ENCODE measurements around the gene FAM9C.
"Not testable (repeated sequence)": the region's sequence is repeated elsewhere in the genome, so short reads cannot be mapped to it uniquely, and the experiment has no call there.

Gene FAM9C
- total RNA-seq: 0 to 0.18 (median 0) reads per million in 9 experiments

DNA sequence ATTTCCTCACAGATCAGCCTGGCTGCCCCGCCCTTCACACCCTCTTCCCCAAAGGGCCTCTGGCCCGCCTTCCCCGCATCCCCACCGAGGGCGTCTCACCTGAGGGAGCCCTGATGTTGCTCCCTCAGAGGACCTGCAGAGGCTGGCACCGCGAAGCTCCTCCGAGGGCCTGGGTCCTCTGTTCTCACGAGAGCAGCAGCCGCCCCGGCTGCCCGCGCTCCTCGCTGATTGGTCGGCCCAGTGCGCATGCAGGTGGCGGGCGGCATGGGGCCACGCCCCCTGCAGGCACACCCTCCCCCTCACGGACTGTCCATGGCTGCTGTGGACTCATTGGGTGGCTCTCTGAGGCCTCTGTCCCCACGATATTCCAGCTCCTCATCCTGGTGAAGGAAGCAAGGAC is at the start of gene FAM9C:
TSS of gene FAM9C (minus strand) at position 180 of the 400 bp plus-strand sequence. CDS start 831 bp downstream, outside the sequence.
- ATAC-seq (replicated peaks): no peak
- Mint-ChIP-seq H3K36me3 (ENCODE audit: insufficient read depth) (no peaks in the 10 kb centered on the region), H3K4me1 (ENCODE audit: low read depth in 2 of 2) (peaks cover 3 to 20% of the 10 kb centered on the region in 2 donors), H3K4me3 (no peak within 1 kb of the TSS), H3K27me3 (no peaks in the 10 kb centered on the region), H3K9me3 (no peaks in the 10 kb centered on the region), H3K27ac (no peak within 1 kb of the TSS)
- no peak for DNase-seq

GRCh38 chrX:13093529-13094140 is 49.2 kb upstream of the FAM9C start:
- ATAC-seq (replicated peaks) (peak; percentile 24), DNase-seq (peak in 1 of 3 experiments; percentile 15)
- Mint-ChIP-seq H3K9me3 (no peaks in the 10 kb centered on the region), H3K4me1 (ENCODE audit: low read depth in 2 of 2) (peaks cover 39 to 44% of the 10 kb centered on the region in 2 donors), H3K27me3 (no peaks in the 10 kb centered on the region), H3K4me3 (peak overlapping the region; percentile 66 to 75), H3K36me3 (ENCODE audit: insufficient read depth) (peaks cover 8% of the 10 kb centered on the region), H3K27ac (peak overlapping the region; percentile 95)

GRCh38 chrX:13092455-13092941 is 48.1 kb upstream of the FAM9C start:
- Mint-ChIP-seq H3K4me1 (ENCODE audit: low read depth in 2 of 2) (peaks cover 48 to 54% of the 10 kb centered on the region in 2 donors), H3K9me3 (no peaks in the 10 kb centered on the region), H3K27ac (peak overlapping the region; percentile 95), H3K4me3 (peak overlapping the region; percentile 66 to 75), H3K27me3 (no peaks in the 10 kb centered on the region), H3K36me3 (ENCODE audit: insufficient read depth) (peaks cover 12% of the 10 kb centered on the region)
- peak; percentile 67 to 73 (median 69) for DNase-seq
- ATAC-seq (replicated peaks): peak; percentile 81

DNA sequence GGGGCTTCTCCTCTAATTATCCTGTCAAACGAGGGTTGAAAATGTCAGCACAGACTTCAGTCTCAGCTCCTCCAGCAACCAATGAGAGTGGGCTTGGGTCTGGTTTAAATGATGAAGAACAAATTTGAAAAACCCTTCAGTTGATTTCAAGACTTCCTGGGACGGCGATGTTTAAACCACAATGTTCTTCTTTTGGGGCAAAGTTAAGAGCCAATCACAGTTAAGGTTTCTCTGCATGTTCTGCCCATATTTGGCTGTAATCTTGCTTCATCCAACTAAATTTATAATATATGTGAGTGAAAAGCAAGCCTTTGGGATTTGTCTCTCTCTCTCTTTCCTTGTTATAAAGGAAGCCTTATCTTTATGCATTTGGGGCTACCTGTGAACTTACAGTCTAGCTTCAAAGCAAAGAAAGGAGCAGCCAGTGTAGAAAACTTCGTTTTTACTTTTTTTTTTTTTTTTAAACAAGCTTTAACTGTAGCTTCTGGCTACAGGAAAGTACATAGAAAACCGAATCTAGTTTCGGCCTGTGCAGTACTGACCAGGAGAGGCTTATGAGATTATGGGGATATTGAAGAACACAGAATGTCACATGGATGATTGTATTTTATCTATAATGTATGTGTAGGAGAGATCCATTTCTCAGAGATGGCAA is 46.8 kb upstream of the FAM9C start:
- ATAC-seq (replicated peaks): no peak
- Mint-ChIP-seq H3K27me3 (no peaks in the 10 kb centered on the region), H3K4me3 (peak overlapping the region; percentile 40 to 75), H3K27ac (peak overlapping the region; percentile 95), H3K4me1 (ENCODE audit: low read depth in 2 of 2) (peaks cover 54 to 62% of the 10 kb centered on the region in 2 donors), H3K36me3 (ENCODE audit: insufficient read depth) (peaks cover 22% of the 10 kb centered on the region), H3K9me3 (no peaks in the 10 kb centered on the region)
- no peak for DNase-seq

GRCh38 chrX:13090339-13091110 is 46.1 kb upstream of the FAM9C start:
- no peaks in the 10 kb centered on the region for H3K27me3 Mint-ChIP-seq
- no peak for ATAC-seq (replicated peaks)
- DNase-seq: peak in 1 of 3 experiments; percentile 6
- H3K4me3 Mint-ChIP-seq: peak overlapping the region; percentile 40 to 75
- H3K27ac Mint-ChIP-seq: peak overlapping the region; percentile 95
- peaks cover 27% of the 10 kb centered on the region for H3K36me3 Mint-ChIP-seq (ENCODE audit: insufficient read depth)
- peaks cover 54 to 64% of the 10 kb centered on the region in 2 donors for H3K4me1 Mint-ChIP-seq (ENCODE audit: low read depth in 2 of 2)
- H3K9me3 Mint-ChIP-seq: no peaks in the 10 kb centered on the region

DNA sequence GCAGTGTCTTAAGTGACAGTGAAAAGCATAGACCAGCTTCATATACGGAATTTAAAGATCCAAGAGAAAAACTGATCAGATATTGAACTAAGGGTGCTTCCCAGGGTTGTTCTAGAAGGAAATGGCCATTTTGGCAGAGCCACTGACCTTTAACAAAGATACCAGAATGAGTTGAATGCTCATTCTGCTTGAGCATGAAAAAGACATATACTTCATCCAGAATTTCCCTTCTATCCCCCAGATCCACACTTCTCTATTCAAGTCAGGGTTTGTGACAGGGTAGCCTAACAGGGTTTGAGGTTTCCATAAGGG is 45.6 kb upstream of the FAM9C start:
- H3K4me1 Mint-ChIP-seq (ENCODE audit: low read depth in 2 of 2): peaks cover 59 to 69% of the 10 kb centered on the region in 2 donors
- no peak for ATAC-seq (replicated peaks)
- H3K27me3 Mint-ChIP-seq: no peaks in the 10 kb centered on the region
- peak overlapping the region; percentile 95 for H3K27ac Mint-ChIP-seq
- H3K36me3 Mint-ChIP-seq (ENCODE audit: insufficient read depth): peaks cover 31% of the 10 kb centered on the region
- no peak for DNase-seq
- H3K9me3 Mint-ChIP-seq: no peaks in the 10 kb centered on the region
- H3K4me3 Mint-ChIP-seq: peak overlapping the region; percentile 25 to 75

- Mint-ChIP-seq H3K36me3 (ENCODE audit: insufficient read depth) (peaks cover 31% of the 10 kb centered on the region), H3K4me1 (ENCODE audit: low read depth in 2 of 2) (peaks cover 53 to 68% of the 10 kb centered on the region in 2 donors), H3K27me3 (no peaks in the 10 kb centered on the region), H3K4me3 (peak overlapping the region; percentile 85 to 90), H3K27ac (peak overlapping the region; percentile 99), H3K9me3 (no peaks in the 10 kb centered on the region)
- no peak for DNase-seq
- ATAC-seq (replicated peaks): no peak
Observed at GRCh38 chrX:13088156-13088487, 43.7 kb upstream of the FAM9C start.

GRCh38 chrX:13087322-13088155 is 43.1 kb upstream of the FAM9C start:
- H3K4me1 Mint-ChIP-seq (ENCODE audit: low read depth in 2 of 2): peaks cover 50 to 67% of the 10 kb centered on the region in 2 donors
- H3K9me3 Mint-ChIP-seq: no peaks in the 10 kb centered on the region
- DNase-seq: peak; percentile 50 to 59 (median 51)
- peak; percentile 77 for ATAC-seq (replicated peaks)
- peak overlapping the region; percentile 99 for H3K27ac Mint-ChIP-seq
- peak overlapping the region; percentile 85 to 90 for H3K4me3 Mint-ChIP-seq
- no peaks in the 10 kb centered on the region for H3K27me3 Mint-ChIP-seq
- H3K36me3 Mint-ChIP-seq (ENCODE audit: insufficient read depth): peaks cover 30% of the 10 kb centered on the region

GRCh38 chrX:13086793-13087321 is 42.4 kb upstream of the FAM9C start:
- Mint-ChIP-seq H3K4me1 (ENCODE audit: low read depth in 2 of 2) (peaks cover 49 to 70% of the 10 kb centered on the region in 2 donors), H3K36me3 (ENCODE audit: insufficient read depth) (peaks cover 23% of the 10 kb centered on the region), H3K4me3 (peak overlapping the region; percentile 85 to 90), H3K27ac (peak overlapping the region; percentile 99)
- DNase-seq; H3K9me3 Mint-ChIP-seq; H3K27me3 Mint-ChIP-seq; ATAC-seq (replicated peaks): not testable (repeated sequence)

DNA sequence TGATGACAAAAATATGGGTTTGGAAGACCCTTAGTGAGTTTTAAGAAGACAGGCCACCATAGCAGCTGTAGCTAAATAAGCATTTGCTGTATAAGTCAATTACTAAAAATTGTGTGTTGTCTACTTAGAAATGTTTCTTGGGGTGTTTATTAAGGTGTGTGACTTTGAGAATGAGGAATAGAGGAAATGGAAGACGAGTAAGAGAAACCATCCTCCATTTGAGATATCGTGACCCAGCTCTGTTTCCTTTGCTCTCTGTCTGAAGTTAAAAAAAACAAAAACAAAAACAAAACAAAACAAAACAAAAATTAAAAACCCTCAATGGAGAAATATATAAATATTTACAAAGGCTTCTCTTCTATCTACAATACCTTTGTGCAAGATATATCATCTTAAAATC is 41.7 kb upstream of the FAM9C start:
- peaks cover 51 to 72% of the 10 kb centered on the region in 2 donors for H3K4me1 Mint-ChIP-seq (ENCODE audit: low read depth in 2 of 2)
- peak overlapping the region; percentile 99 for H3K27ac Mint-ChIP-seq
- H3K9me3 Mint-ChIP-seq: no peaks in the 10 kb centered on the region
- DNase-seq: no peak
- no peak for ATAC-seq (replicated peaks)
- H3K36me3 Mint-ChIP-seq (ENCODE audit: insufficient read depth): peaks cover 23% of the 10 kb centered on the region
- peak overlapping the region; percentile 85 to 90 for H3K4me3 Mint-ChIP-seq
- no peaks in the 10 kb centered on the region for H3K27me3 Mint-ChIP-seq

DNA sequence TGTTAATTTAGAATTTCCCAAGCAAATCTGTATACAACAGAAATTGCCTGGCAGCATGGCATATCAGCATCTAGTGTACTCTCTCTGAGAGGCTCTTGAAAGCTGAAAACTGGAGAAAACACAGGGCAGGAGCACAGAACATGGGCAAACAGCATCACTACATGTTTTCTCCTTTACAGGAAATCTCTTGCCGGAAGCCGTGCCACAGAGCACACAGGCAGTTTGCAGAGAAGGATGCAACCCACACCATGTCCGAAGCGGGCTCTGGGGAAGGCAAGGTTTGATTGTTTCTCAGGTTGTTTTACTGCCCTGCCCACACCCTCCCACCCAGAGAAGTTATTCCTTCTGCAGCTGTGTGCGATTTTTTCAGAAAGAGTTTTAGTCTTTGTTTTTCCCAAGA is 41.1 kb upstream of the FAM9C start:
- H3K4me1 Mint-ChIP-seq (ENCODE audit: low read depth in 2 of 2): peaks cover 55 to 74% of the 10 kb centered on the region in 2 donors
- H3K4me3 Mint-ChIP-seq: peak overlapping the region; percentile 85 to 90
- ATAC-seq (replicated peaks): peak; percentile 21
- H3K27me3 Mint-ChIP-seq: no peaks in the 10 kb centered on the region
- no peaks in the 10 kb centered on the region for H3K9me3 Mint-ChIP-seq
- DNase-seq: peak in 2 of 3 experiments; percentile 20 to 22
- H3K27ac Mint-ChIP-seq: peak overlapping the region; percentile 99
- H3K36me3 Mint-ChIP-seq (ENCODE audit: insufficient read depth): peaks cover 23% of the 10 kb centered on the region

DNA sequence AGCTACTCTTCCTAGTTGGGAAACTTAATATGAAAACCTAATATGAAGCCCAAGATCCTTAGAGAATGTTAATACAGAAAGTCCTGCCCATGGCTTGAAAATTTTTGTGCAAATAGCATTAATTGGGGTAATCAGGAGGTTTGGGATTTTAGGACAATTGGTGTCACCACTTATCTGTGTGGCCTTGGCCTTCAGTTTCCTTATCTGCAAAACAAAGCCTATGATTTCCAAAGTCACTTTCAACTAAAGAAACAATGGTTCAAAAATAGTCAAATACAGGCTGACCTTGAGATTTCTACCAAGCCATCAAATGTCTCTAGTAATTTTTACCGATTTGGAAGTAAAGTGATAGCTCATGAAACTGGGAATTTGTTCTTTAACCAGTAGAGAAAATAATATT is 40.2 kb upstream of the FAM9C start:
- DNase-seq: no peak
- peak overlapping the region; percentile 32 to 58 for H3K27ac Mint-ChIP-seq
- no peaks in the 10 kb centered on the region for H3K27me3 Mint-ChIP-seq
- H3K4me1 Mint-ChIP-seq (ENCODE audit: low read depth in 2 of 2): peaks cover 53 to 72% of the 10 kb centered on the region in 2 donors
- peaks cover 23% of the 10 kb centered on the region for H3K36me3 Mint-ChIP-seq (ENCODE audit: insufficient read depth)
- no peak for ATAC-seq (replicated peaks)
- H3K9me3 Mint-ChIP-seq: no peaks in the 10 kb centered on the region
- H3K4me3 Mint-ChIP-seq: peak overlapping the region in 1 of 2 donors; percentile 15

Data from effector memory CD8-positive, alpha-beta T cell (primary cell).